Body of pancreas (tissue), 4 donors: Measurements from ENCODE around the gene LCLAT1. TPM values are rescaled to one million over a fixed set of nuclear protein-coding genes. Genes with fewer than 3 reads are reported as not detected.
A peak's percentile ranks its signal among the peaks of the same experiment; 100 is the strongest.

ENCODE experiments used
- ATAC-seq: fragments of 150-250 bp; one replicate; pipeline ENCODE4 v1.9.1; 2016
- DNase-seq, 4 donors: peaks; one replicate each; pipeline ENCODE4 v3.0.0-alpha.2; 2019
- H3K27ac ChIP-seq, 4 donors: fragments of 200-600 bp; sonication (generic); 1 replicate in 3 of 4; 2 replicates in 1 of 4; pipeline versions ENCODE4 v1.5.1 to v1.6.1; 2016 to 2019; ENCODE audit warnings: mild to moderate bottlenecking in 1 of 4, mixed read lengths in 1 of 4, moderate library complexity in 1 of 4
- H3K27me3 ChIP-seq, 2 donors: fragments of 200-600 bp; sonication (generic); one replicate each; pipeline ENCODE4 v1.6.0; 2016; ENCODE audit warnings: mild to moderate bottlenecking in 1 of 2
- H3K36me3 ChIP-seq, 2 donors: fragments of 200-600 bp; sonication (generic); replicated peaks in 1 of 2; 2 replicates each; pipeline ENCODE4 v1.5.1; 2016; ENCODE audit warnings: low read depth in 2 of 2; ENCODE audit not compliant: insufficient read depth in 1 of 2
- H3K4me1 ChIP-seq: fragments of 200-600 bp; sonication (generic); one replicate; pipeline ENCODE4 v1.6.0; 2016
- H3K4me3 ChIP-seq, 2 donors: fragments of 200-600 bp; sonication (generic); 1 replicate in 1 of 2; 2 replicates in 1 of 2; pipeline ENCODE4 v1.5.1; 2016 to 2019
- H3K9me3 ChIP-seq, 3 donors: fragments of 200-600 bp; sonication (generic); 1 replicate in 2 of 3; 2 replicates in 1 of 3; pipeline ENCODE4 v1.5.1; 2016
- CTCF ChIP-seq, 7 experiments: fragments of 450-650 bp in 4 of 7; fragments of 200-600 bp in 3 of 7; sonication (generic) in 3 of 7; IDR thresholded peaks; one replicate each; pipeline ENCODE4 v1.5.1; 2016 to 2019; ENCODE audit warnings: antibody characterized with exemption in 7 of 7
- POLR2A ChIP-seq, 3 donors: fragments of 450-650 bp; IDR thresholded peaks; one replicate each; pipeline ENCODE4 v1.6.1; 2016; ENCODE audit warnings: antibody characterized with exemption in 3 of 3, mild to moderate bottlenecking in 2 of 3
- WGBS, 2 donors: methylation state at CpG; one replicate each; pipeline ENCODE4 v1.1.5; 2017; 5-methylcytosine and 5-hydroxymethylcytosine counted together
- intact Hi-C: fragments of 100-400 bp; cut with DNase I; formaldehyde crosslinking; loops from one replicate; pipeline ENCODE4 v1.15.1; 2023
- total RNA-seq, 2 donors: library from RNA; depleted of rRNA; stranded (reverse); fragments of >200 nt; gene quantifications; one replicate each; pipeline ENCODE4 v1.1.0, GENCODE V29; 2016

The LCLAT1 gene
- total RNA-seq, 2 donors from 2014 or later, result 13.7 to 19.4 TPM

- WGBS, 2 donors, result 92% methylated on average over 2 of the region's 2 CpGs
- H3K27me3 ChIP-seq, result no peaks in the 10 kb centered on the region
- intact Hi-C loops, result no loop called here
- no peak overlapping the region for H3K4me3 ChIP-seq
- no peak overlapping the region for H3K27ac ChIP-seq
- no peak for TF ChIP-seq POLR2A (IDR thresholded peaks at IDR 0.05)
- no peak for TF ChIP-seq CTCF (IDR thresholded peaks at IDR 0.05)
- no peaks in the 10 kb centered on the region for H3K4me1 ChIP-seq
- H3K9me3 ChIP-seq, result no peaks in the 10 kb centered on the region
- H3K36me3 ChIP-seq, result no peaks in the 10 kb centered on the region
- DNase-seq, result no peak
- no peak for ATAC-seq
Observed at GRCh38 chr2:30414961-30415360, 32.1 kb upstream of the LCLAT1 start.

- DNase-seq (peak in 2 of 4 donors; percentile 23 to 36), ATAC-seq (no peak)
- Histone ChIP-seq H3K36me3 (no peaks in the 10 kb centered on the region), H3K9me3 (no peaks in the 10 kb centered on the region), H3K4me3 (no peak overlapping the region), H3K27ac (no peak overlapping the region), H3K27me3 (no peaks in the 10 kb centered on the region), H3K4me1 (no peaks in the 10 kb centered on the region)
- 70 to 71% methylated on average over 3 of the region's 3 CpGs for WGBS, 2 donors
- TF ChIP-seq POLR2A (IDR thresholded peaks at IDR 0.05) (no peak), CTCF (IDR thresholded peaks at IDR 0.05) (no peak)
- intact Hi-C loops, result no loop called here
Observed at GRCh38 chr2:30417253-30417652, 29.8 kb upstream of the LCLAT1 start.

- TF ChIP-seq POLR2A (IDR thresholded peaks at IDR 0.05) (no peak), CTCF (IDR thresholded peaks at IDR 0.05) (no peak)
- ATAC-seq (no peak), DNase-seq (no peak)
- 79 to 83% methylated on average over 3 of the region's 3 CpGs for WGBS, 2 donors
- no peak overlapping the region for H3K27ac ChIP-seq
- H3K27me3 ChIP-seq, result no peaks in the 10 kb centered on the region
- intact Hi-C loops, result no loop called here
- H3K36me3 ChIP-seq, result no peaks in the 10 kb centered on the region
- H3K9me3 ChIP-seq, result no peaks in the 10 kb centered on the region
- H3K4me3 ChIP-seq, result no peak overlapping the region
- H3K4me1 ChIP-seq, result no peaks in the 10 kb centered on the region
Observed at GRCh38 chr2:30421026-30421603, 25.9 kb upstream of the LCLAT1 start.

GRCh38 chr2:30421604-30422443 is 25.2 kb upstream of the LCLAT1 start:
- Histone ChIP-seq H3K27me3 (no peaks in the 10 kb centered on the region), H3K9me3 (no peaks in the 10 kb centered on the region), H3K27ac (no peak overlapping the region), H3K4me3 (no peak overlapping the region), H3K36me3 (no peaks in the 10 kb centered on the region), H3K4me1 (no peaks in the 10 kb centered on the region)
- no peak for DNase-seq
- TF ChIP-seq POLR2A (IDR thresholded peaks at IDR 0.05) (no peak), CTCF (IDR thresholded peaks at IDR 0.05) (no peak)
- no peak for ATAC-seq
- intact Hi-C loops, result no loop called here
- 59 to 71% methylated on average over 11 of the region's 11 CpGs for WGBS, 2 donors
